Smooth muscle cell (in vitro differentiated cells): Measurements from ENCODE around the gene VASP. TPM values are rescaled to one million over a fixed set of nuclear protein-coding genes. Genes with fewer than 3 reads are reported as not detected.
"Not testable (repeated sequence)": the region's sequence is repeated elsewhere in the genome, so short reads cannot be mapped to it uniquely, and the experiment has no call there.

Experiments
- DNase-seq: peaks from one replicate; lab custom pipeline; 2025; ENCODE audit not compliant: unreplicated experiment; lab: John Stamatoyannopoulos, UW
- H2AFZ ChIP-seq: fragments of 200-600 bp; sonication (generic); 2 replicates; pipeline ENCODE4 v1.6.0; 2016; ENCODE audit warnings: antibody characterized with exemption, low read depth, mild to moderate bottlenecking
- H3F3A ChIP-seq: fragments of 200-600 bp; sonication (generic); 2 replicates; pipeline ENCODE4 v1.6.0; 2017; ENCODE audit warnings: antibody characterized with exemption, low read depth
- H3K27ac ChIP-seq: fragments of 200-600 bp; sonication (generic); 2 replicates; pipeline ENCODE4 v1.5.1; 2016; ENCODE audit warnings: low read depth, mild to moderate bottlenecking
- H3K27me3 ChIP-seq: fragments of 200-600 bp; sonication (generic); 2 replicates; pipeline ENCODE4 v1.6.1; 2016; ENCODE audit warnings: low read depth, mild to moderate bottlenecking
- H3K36me3 ChIP-seq: fragments of 200-600 bp; sonication (generic); 2 replicates; pipeline ENCODE4 v1.5.1; 2016; ENCODE audit warnings: low read depth
- H3K4me1 ChIP-seq: fragments of 200-600 bp; sonication (generic); 2 replicates; pipeline ENCODE4 v1.5.1; 2016; ENCODE audit warnings: low read depth
- H3K4me2 ChIP-seq: fragments of 200-600 bp; sonication (generic); 2 replicates; pipeline ENCODE4 v1.6.0; 2016; ENCODE audit warnings: mild to moderate bottlenecking
- H3K4me3 ChIP-seq: fragments of 200-600 bp; sonication (generic); 2 replicates; pipeline ENCODE4 v1.5.1; 2016; ENCODE audit warnings: mild to moderate bottlenecking
- H3K79me2 ChIP-seq: fragments of 200-600 bp; sonication (generic); 2 replicates; pipeline ENCODE4 v1.6.0; 2016; ENCODE audit warnings: low read depth, mild to moderate bottlenecking
- H3K9ac ChIP-seq: fragments of 200-600 bp; sonication (generic); 2 replicates; pipeline ENCODE4 v1.6.0; 2016; ENCODE audit warnings: low read depth
- H3K9me3 ChIP-seq: fragments of 200-600 bp; sonication (generic); replicated peaks from 2 replicates; pipeline ENCODE4 v1.5.1; 2016; ENCODE audit warnings: low read depth
- H4K20me1 ChIP-seq: fragments of 200-600 bp; sonication (generic); 2 replicates; pipeline ENCODE4 v1.6.0; 2016; ENCODE audit warnings: low read depth
- WGBS: methylation state at CpG from one replicate; pipeline ENCODE4 v1.1.7; 2016; ENCODE audit warnings: low lambda C conversion rate; 5-methylcytosine and 5-hydroxymethylcytosine counted together
- polyA plus RNA-seq: library from polyadenylated mRNA; unstranded; fragments of >200 nt; fragmentation: Nextera tagmentation; extraction: Ambion mirVana; gene quantifications from 2 replicates; pipeline ENCODE4 v1.2.1, GENCODE V29; 2016
- total RNA-seq: library from RNA; depleted of rRNA; stranded (reverse); fragments of >200 nt; gene quantifications from 2 replicates; pipeline ENCODE4 v1.2.3, GENCODE V29; 2014
- TF ChIP-seq, protein P1 (sequence below): fragments of 200-600 bp; sonication (generic); IDR thresholded peaks from 2 replicates; pipeline ENCODE4 v1.5.1; 2017; ENCODE audit warnings: borderline replicate concordance, mild to moderate bottlenecking, antibody characterized with exemption; ENCODE audit not compliant: insufficient read depth, poor library complexity, severe bottlenecking

Gene VASP
- total and polyA plus RNA-seq, 2 experiments from 2014 or later: 73.6 to 75.8 TPM

DNA sequence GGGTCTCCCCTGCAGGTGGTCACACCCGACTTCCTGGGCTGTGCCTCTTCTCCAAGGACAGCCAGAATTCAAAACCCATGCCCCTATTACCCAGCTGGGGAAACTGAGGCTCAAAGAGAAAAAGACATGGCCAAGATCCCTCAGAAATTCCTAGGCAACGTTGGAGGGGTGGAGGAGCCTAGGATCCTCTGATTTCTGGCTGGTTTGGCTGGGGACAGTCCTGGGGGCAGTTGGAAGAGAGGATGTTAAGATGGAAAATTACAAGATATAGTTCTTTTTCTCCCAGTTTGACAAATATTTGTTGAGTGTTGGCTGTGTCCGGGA lies 2.4 kb downstream of the VASP start:
- Histone ChIP-seq H3K79me2 (peaks cover 73% of the 10 kb centered on the region), H3F3A (peaks cover 13% of the 10 kb centered on the region), H3K27ac (peak overlapping the region; percentile 92), H2AFZ (no peak overlapping the region), H3K4me2 (peak overlapping the region; percentile 87), H4K20me1 (peaks cover 54% of the 10 kb centered on the region), H3K4me1 (no peaks in the 10 kb centered on the region), H3K9me3 (no peaks in the 10 kb centered on the region), H3K36me3 (no peaks in the 10 kb centered on the region), H3K27me3 (no peaks in the 10 kb centered on the region), H3K4me3 (peak overlapping the region; percentile 98), H3K9ac (no peak overlapping the region)
- WGBS: 24% methylated on average over 3 of the region's 3 CpGs
- TF ChIP-seq, protein P1, sequence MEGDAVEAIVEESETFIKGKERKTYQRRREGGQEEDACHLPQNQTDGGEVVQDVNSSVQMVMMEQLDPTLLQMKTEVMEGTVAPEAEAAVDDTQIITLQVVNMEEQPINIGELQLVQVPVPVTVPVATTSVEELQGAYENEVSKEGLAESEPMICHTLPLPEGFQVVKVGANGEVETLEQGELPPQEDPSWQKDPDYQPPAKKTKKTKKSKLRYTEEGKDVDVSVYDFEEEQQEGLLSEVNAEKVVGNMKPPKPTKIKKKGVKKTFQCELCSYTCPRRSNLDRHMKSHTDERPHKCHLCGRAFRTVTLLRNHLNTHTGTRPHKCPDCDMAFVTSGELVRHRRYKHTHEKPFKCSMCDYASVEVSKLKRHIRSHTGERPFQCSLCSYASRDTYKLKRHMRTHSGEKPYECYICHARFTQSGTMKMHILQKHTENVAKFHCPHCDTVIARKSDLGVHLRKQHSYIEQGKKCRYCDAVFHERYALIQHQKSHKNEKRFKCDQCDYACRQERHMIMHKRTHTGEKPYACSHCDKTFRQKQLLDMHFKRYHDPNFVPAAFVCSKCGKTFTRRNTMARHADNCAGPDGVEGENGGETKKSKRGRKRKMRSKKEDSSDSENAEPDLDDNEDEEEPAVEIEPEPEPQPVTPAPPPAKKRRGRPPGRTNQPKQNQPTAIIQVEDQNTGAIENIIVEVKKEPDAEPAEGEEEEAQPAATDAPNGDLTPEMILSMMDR: no peak
- DNase-seq: no peak

DNA sequence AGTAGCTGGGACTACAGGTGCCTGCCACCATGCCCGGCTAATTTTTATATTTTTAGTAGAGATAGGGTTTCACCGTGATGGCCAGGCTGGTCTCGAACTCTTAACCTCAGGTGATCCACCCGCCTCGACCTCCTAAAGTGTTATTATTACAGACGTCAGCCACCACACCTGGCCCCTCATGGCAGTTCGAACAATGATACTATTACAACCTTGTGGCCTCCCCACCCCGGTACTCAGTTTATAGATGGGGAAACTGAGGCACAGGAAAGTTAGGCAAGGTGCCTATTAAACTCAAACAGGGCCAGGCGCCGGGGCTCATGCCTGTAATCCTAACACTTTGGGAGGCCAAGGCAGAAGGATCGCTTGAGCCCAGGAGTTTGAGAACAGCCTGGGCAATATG lies 3.1 kb downstream of the VASP start:
- not testable (repeated sequence) for H3K27me3 ChIP-seq, H3F3A ChIP-seq, H3K9me3 ChIP-seq, H2AFZ ChIP-seq, H3K4me2 ChIP-seq, H3K27ac ChIP-seq, H3K36me3 ChIP-seq, H3K4me3 ChIP-seq, DNase-seq, H3K4me1 ChIP-seq, H3K9ac ChIP-seq
- Histone ChIP-seq H3K79me2 (peaks cover 80% of the 10 kb centered on the region), H4K20me1 (peaks cover 61% of the 10 kb centered on the region)
- 96% methylated on average over 11 of the region's 11 CpGs for WGBS

DNA sequence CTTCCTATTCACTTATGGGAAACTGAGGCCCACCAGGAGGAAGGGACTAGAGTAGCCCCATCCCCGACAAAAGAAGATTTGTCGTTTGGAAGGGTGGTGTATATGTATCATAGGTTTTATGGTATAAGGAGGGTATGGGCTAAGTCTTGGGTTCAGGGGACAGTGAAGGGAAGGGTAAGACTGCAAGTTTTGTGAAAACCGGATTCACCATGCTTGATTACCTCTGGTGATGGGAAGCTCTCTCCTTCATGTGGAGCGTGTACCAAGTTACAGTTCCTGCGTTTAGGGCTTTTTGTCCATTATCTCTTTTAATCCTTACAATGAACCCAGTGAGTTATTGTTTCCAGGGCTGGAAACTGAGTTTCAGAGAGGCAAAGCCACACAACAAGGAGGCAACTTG lies 3.8 kb downstream of the VASP start:
- Histone ChIP-seq H3F3A (peaks cover 2% of the 10 kb centered on the region), H3K27me3 (no peaks in the 10 kb centered on the region), H3K4me2 (no peak overlapping the region), H4K20me1 (peaks cover 68% of the 10 kb centered on the region), H3K36me3 (no peaks in the 10 kb centered on the region), H3K9ac (no peak overlapping the region), H3K27ac (no peak overlapping the region), H3K4me1 (no peaks in the 10 kb centered on the region), H3K4me3 (no peak overlapping the region), H3K9me3 (no peaks in the 10 kb centered on the region), H3K79me2 (peaks cover 87% of the 10 kb centered on the region), H2AFZ (no peak overlapping the region)
- TF ChIP-seq, protein P1: no peak
- 96% methylated on average over 5 of the region's 5 CpGs for WGBS
- DNase-seq: no peak

DNA sequence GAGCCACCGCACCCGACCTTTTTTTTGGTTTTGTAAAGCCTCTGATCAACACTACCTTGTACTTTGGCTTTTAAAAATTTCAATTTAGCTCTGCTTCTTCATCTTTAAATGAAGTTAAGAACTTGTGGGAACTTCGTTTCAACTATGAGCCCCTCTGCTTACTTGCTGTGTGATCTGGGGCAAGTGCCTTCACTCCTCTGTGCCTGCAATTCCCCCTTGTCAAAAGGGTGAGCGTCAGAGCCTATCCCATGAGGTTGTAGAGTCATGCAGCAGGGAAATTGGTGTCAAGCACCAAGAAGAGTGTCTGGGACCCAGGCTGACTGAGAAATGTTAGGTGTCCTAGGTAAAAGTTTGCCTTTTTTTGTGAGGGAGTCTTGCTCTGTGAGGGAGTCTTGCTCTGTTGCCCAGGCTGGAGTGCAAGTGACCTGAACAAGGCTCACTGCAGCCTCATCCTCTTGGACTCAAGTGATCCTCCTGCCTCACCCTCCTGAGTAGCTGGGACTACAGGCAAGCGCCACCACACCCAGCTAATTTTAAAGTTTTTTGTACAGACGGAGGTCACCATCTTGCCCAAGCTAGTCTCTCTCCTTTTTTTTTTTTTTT lies 5.7 kb downstream of the VASP start:
- Histone ChIP-seq H3K36me3 (no peaks in the 10 kb centered on the region), H3K4me1 (no peaks in the 10 kb centered on the region), H3K4me2 (no peak overlapping the region), H3F3A (no peaks in the 10 kb centered on the region), H3K9me3 (no peaks in the 10 kb centered on the region), H3K79me2 (peaks cover 88% of the 10 kb centered on the region), H2AFZ (no peak overlapping the region), H3K4me3 (no peak overlapping the region), H3K27ac (no peak overlapping the region), H3K27me3 (no peaks in the 10 kb centered on the region), H4K20me1 (peaks cover 87% of the 10 kb centered on the region), H3K9ac (no peak overlapping the region)
- DNase-seq: no peak
- 93% methylated on average over 6 of the region's 6 CpGs for whole genome bisulfite sequencing
- TF ChIP-seq, protein P1: no peak
